Heart right ventricle (tissue), 16 donors: Measurements from ENCODE around the gene PRR5L. TPM values are rescaled to one million over a fixed set of nuclear protein-coding genes. Genes with fewer than 3 reads are reported as not detected.

Experiments
- ATAC-seq, 8 donors: fragments of 200-7000 bp; cut with Tn5 transposase; one replicate each; pipeline ENCODE4 v1.9.1; 2020; ENCODE audit warnings: mild to moderate bottlenecking in 8 of 8, moderate library complexity in 8 of 8, moderate number of reproducible peaks in 1 of 8
- DNase-seq, 2 donors: peaks; one replicate each; pipeline ENCODE4 v3.0.0-alpha.2; 2020
- H3K27ac ChIP-seq, 10 donors: fragments of 200-600 bp; sonication (generic) in 2 of 10; one replicate each; pipeline versions ENCODE4 v1.5.0 to v1.8.0; 2020 to 2022; ENCODE audit warnings: mild to moderate bottlenecking in 3 of 10
- H3K27me3 ChIP-seq, 7 donors: fragments of 200-600 bp; one replicate each; pipeline ENCODE4 v1.8.0; 2021 to 2022; ENCODE audit warnings: mild to moderate bottlenecking in 2 of 7
- H3K36me3 ChIP-seq, 9 donors: fragments of 200-600 bp; sonication (generic) in 1 of 9; one replicate each; pipeline versions ENCODE4 v1.5.0 to v1.8.0; 2020 to 2022; ENCODE audit warnings: mild to moderate bottlenecking in 2 of 9
- H3K4me1 ChIP-seq, 9 donors: fragments of 200-600 bp; sonication (generic) in 1 of 9; one replicate each; pipeline versions ENCODE4 v1.5.0 to v1.8.0; 2020 to 2022; ENCODE audit warnings: mild to moderate bottlenecking in 4 of 9
- H3K4me3 ChIP-seq, 10 donors: fragments of 200-600 bp; sonication (generic) in 2 of 10; one replicate each; pipeline versions ENCODE4 v1.5.0 to v1.8.0; 2020 to 2022; ENCODE audit warnings: mild to moderate bottlenecking in 7 of 10, moderate library complexity in 2 of 10
- H3K9me3 ChIP-seq, 11 donors: fragments of 200-600 bp in 10 of 11; sonication (generic) in 2 of 11; one replicate each; pipeline versions ENCODE4 v1.5.0 to v1.8.0; 2013 to 2022; ENCODE audit warnings: mild to moderate bottlenecking in 2 of 11, control low read depth in 1 of 11, moderate library complexity in 1 of 11
- WGBS, 2 donors: extraction: QIAGEN DNeasy Blood & Tissue Kit; methylation state at CpG; one replicate each; pipeline ENCODE4 v1.1.7; 2013; ENCODE audit warnings: inconsistent platforms in 1 of 2; 5-methylcytosine and 5-hydroxymethylcytosine counted together
- intact Hi-C, 10 donors: fragments of 100-400 bp; cut with DNase I; formaldehyde crosslinking; loops; one replicate each; pipeline versions ENCODE4 v1.11.1 to v1.14.2; 2022
- polyA plus RNA-seq, 2 donors: library from polyadenylated mRNA; stranded (reverse); fragments of 200-250 nt; gene quantifications; one replicate each; pipeline ENCODE4 v1.2.3, GENCODE V29; 2013
- total RNA-seq, 10 donors: library from RNA; stranded (reverse); fragmentation: NEBNext Ultra II Directional in 3 of 10; extraction: Animal tissue kit (Norgen Biotek cat#: 25700) in 3 of 10; gene quantifications; one replicate each; pipeline versions ENCODE4 v1.2.1 to v1.2.4, GENCODE V29; 2021 to 2023
- TF ChIP-seq, protein P1 (sequence below), 9 donors: fragments of 200-600 bp; sonication (generic) in 2 of 9; IDR thresholded peaks; one replicate each; pipeline versions ENCODE4 v1.5.0 to v1.8.0; 2021 to 2022; ENCODE audit warnings: antibody characterized with exemption in 9 of 9, mild to moderate bottlenecking in 5 of 9, moderate library complexity in 1 of 9
- donor health status: Arrhythmogenic right ventricular cardiomyopathy.
- donor health status: ischemic (EF 13 %, LVEDD 7.1; RV severe dilation, severe dysfunction).
- donor health status: healthy with polysubstance abuse.
- donor health status: DM: no; HTN: yes; CAD: no.
- donor health status: DM: no; HTN: no; CAD: no.
- donor health status: ischemic (EF 25% LVEDD 6.9; RV normal size, moderate dysfunction).
- donor health status: ischemic (EF 25% LVEDD 5.7; RV mildly dilated, moderate dysfunction).
- donor health status: healthy.
- donor health status: DM: yes; HTN: yes; CAD: no.
- donor health status: Ischemic cardiomyopathy.
- donor health status: ischemic (EF 35%, LVEDD 5.7; RV mildly dilated, moderate dysfunction).
- donor health status: nonischemic (EF 11% LVEDD 7.7; RV severe dilation, severe dysfunction).
- donor health status: DM: yes; HTN: yes; CAD: no.
- donor health status: PGD.
- donor health status: ischemic (EF 29% LVEDD 5.4; RV normal size, mild dysfunction).
- donor health status: nonischemic (EF 23%, LVEDD 6.1; RV moderate dilation, normal function).

PRR5L gene
- total and polyA plus RNA-seq, 12 donors = 0.80 to 10.7 (median 2.4) TPM

DNA sequence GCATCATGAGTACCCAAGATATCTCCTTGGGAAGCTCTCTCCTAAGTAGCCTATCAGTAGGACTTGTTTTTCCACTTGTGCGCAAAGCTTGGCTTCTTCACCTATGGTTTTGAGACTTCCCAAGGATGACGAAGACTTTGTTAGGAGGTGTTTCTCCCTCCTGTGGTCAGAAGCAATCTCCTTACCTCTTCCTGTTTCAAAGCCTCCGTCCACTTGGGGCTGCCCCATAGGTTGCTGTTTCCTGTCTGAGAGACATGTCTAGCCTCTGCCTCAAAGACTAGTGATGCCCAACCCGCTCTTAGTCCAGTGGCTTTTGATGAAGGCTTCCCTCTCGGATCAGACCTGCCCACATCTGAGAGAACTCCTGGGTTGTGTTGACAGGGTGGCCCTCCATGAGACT, 121.1 kb downstream of the PRR5L start:
- H3K4me1 ChIP-seq = peaks cover 0 to 54% (median 11%) of the 10 kb centered on the region in 9 donors
- no peak overlapping the region for H3K4me3 ChIP-seq
- H3K9me3 ChIP-seq = peaks cover 0 to 3% (median 0%) of the 10 kb centered on the region in 11 donors
- H3K27ac ChIP-seq = no peak overlapping the region
- H3K27me3 ChIP-seq = no peaks in the 10 kb centered on the region
- TF ChIP-seq, protein P1, sequence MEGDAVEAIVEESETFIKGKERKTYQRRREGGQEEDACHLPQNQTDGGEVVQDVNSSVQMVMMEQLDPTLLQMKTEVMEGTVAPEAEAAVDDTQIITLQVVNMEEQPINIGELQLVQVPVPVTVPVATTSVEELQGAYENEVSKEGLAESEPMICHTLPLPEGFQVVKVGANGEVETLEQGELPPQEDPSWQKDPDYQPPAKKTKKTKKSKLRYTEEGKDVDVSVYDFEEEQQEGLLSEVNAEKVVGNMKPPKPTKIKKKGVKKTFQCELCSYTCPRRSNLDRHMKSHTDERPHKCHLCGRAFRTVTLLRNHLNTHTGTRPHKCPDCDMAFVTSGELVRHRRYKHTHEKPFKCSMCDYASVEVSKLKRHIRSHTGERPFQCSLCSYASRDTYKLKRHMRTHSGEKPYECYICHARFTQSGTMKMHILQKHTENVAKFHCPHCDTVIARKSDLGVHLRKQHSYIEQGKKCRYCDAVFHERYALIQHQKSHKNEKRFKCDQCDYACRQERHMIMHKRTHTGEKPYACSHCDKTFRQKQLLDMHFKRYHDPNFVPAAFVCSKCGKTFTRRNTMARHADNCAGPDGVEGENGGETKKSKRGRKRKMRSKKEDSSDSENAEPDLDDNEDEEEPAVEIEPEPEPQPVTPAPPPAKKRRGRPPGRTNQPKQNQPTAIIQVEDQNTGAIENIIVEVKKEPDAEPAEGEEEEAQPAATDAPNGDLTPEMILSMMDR (IDR thresholded peaks at IDR 0.05) = no peak
- intact Hi-C loops = no loop called here
- peaks cover 0 to 50% (median 0%) of the 10 kb centered on the region in 9 donors for H3K36me3 ChIP-seq
- no peak for ATAC-seq
- 84 to 85% methylated on average over 5 of the region's 5 CpGs for WGBS, 2 donors
- DNase-seq = no peak

DNA sequence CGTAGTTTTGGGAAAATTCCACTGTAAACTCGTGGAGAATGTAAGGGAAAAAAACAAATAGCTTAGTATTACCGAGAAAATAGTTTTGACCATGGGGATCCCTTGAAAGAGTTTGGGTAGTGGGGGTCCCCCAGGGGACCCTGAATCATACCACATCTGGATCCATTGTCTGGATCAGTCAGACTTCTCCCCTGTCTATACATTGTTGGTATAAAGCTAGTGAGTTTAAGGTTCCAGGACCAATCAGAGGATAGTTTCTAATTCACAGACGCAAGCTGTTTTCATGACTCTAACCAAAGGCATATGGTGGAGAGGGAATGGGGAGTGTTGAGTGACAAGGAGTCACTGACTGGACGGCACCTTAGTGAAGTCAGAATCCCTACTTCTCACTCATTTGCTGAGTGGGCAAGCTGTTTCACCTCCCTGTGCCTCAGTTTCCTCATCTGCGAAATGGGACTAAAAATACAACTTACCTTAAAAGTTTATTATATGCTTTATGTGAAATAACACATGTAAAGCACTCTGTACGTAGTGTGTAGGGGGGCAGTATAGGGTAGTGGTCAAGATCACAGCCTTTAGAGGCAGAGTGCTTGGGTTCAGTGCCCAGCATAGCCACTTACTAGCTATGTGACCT, 123.8 kb downstream of the PRR5L start:
- H3K36me3 ChIP-seq = peaks cover 0 to 55% (median 0%) of the 10 kb centered on the region in 9 donors
- WGBS, 2 donors = 78 to 80% methylated on average over 7 of the region's 7 CpGs

DNA sequence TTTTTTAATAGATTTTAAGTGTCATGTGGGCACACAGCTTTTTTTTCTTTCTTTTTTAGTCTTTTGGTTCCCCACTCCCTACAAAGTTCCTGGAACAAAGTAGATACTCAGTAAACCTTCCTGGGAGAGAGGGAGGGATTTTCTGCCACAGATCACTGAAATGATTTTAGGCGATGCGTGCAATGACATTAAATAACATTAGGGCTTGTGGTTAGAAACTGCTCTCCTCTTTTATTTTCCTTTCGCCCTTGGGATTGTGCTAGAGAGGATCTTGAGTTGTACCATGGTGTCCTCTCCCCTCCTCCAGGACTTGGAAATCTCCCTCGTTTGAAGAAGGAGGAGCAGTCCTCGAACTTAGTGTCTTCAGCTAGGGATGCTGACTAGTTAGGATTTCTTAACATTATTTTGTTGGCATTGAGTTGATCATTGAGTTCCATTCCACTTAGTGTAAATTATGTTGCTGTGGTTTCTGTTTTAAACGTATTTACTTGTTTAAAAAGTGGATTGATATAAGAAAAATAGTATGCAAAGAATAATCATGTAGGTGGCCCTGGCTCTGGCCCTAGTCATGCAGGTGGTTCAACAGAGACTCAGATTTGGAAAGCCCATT, 125.6 kb downstream of the PRR5L start:
- ATAC-seq = no peak
- TF ChIP-seq, protein P1 (IDR thresholded peaks at IDR 0.05) = no peak
- 81 to 82% methylated on average over 6 of the region's 6 CpGs for WGBS, 2 donors
- DNase-seq = no peak
- intact Hi-C loops = no loop called here
- peak overlapping the region in 7 of 10 donors; percentile 11 to 67 (median 45) for H3K27ac ChIP-seq
- no peaks in the 10 kb centered on the region for H3K9me3 ChIP-seq
- H3K4me1 ChIP-seq = peaks cover 0 to 62% (median 12%) of the 10 kb centered on the region in 9 donors
- H3K36me3 ChIP-seq = peaks cover 0 to 58% (median 0%) of the 10 kb centered on the region in 9 donors
- H3K27me3 ChIP-seq = no peaks in the 10 kb centered on the region
- no peak overlapping the region for H3K4me3 ChIP-seq

More for the DNA sequence above, 123.8 kb downstream of the PRR5L start:
- TF ChIP-seq, protein P1 (IDR thresholded peaks at IDR 0.05) = no peak
- Histone ChIP-seq H3K4me1 (peaks cover 0 to 53% (median 12%) of the 10 kb centered on the region in 9 donors), H3K27ac (peak overlapping the region in 4 of 10 donors; percentile 5 to 69 (median 34)), H3K4me3 (no peak overlapping the region), H3K27me3 (no peaks in the 10 kb centered on the region), H3K9me3 (peaks cover 0 to 3% (median 0%) of the 10 kb centered on the region in 11 donors)
- no peak for DNase-seq
- intact Hi-C loops = loop anchor here in 1 of 10 donors (2.0 kb wide), 1 partner anchor 75 kb away; no protein-coding TSS in a partner anchor
- no peak for ATAC-seq

DNA sequence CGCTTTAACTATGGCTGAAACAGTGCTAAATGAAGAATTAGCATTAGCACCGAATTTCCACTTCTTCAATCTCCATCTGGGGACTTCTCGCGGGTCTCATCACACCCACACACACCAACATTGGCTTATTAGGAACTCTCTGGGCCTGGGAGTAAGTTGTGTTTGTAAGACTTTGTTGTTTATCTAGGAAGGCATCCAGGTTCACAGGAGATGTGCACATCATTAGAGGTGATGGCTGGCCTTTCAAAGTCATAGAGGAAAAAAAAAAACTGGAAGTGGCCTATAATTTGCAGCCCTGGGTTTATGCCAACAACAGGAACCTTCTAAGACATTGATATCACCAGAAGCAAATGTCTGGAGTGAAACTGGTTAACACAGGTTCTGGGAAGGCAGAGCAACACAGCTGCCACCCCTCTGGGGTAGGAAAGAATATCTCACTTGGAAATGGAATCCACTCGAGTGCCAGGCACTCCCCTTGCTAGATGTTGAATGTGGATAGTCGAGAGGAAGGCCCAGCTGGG, 129.5 kb downstream of the PRR5L start:
- intact Hi-C loops = no loop called here
- Histone ChIP-seq H3K4me3 (no peak overlapping the region), H3K9me3 (no peaks in the 10 kb centered on the region), H3K27me3 (no peaks in the 10 kb centered on the region), H3K27ac (peak overlapping the region in 3 of 10 donors; percentile 26 to 58 (median 28)), H3K36me3 (peaks cover 0 to 46% (median 0%) of the 10 kb centered on the region in 9 donors), H3K4me1 (peaks cover 0 to 54% (median 12%) of the 10 kb centered on the region in 9 donors)
- DNase-seq (no peak), ATAC-seq (peak in 2 of 8 donors; percentile 21 to 30)
- WGBS, 2 donors = 63 to 70% methylated on average over 6 of the region's 6 CpGs
- TF ChIP-seq, protein P1 (IDR thresholded peaks at IDR 0.05) = no peak
